Amygdala (tissue), 56 donors: ENCODE results near the gene TEAD1.

Source experiments
- DNase-seq, 56 donors: peaks; one replicate each; lab custom pipeline; 2025; lab: John Stamatoyannopoulos, UW

Gene TEAD1

DNA sequence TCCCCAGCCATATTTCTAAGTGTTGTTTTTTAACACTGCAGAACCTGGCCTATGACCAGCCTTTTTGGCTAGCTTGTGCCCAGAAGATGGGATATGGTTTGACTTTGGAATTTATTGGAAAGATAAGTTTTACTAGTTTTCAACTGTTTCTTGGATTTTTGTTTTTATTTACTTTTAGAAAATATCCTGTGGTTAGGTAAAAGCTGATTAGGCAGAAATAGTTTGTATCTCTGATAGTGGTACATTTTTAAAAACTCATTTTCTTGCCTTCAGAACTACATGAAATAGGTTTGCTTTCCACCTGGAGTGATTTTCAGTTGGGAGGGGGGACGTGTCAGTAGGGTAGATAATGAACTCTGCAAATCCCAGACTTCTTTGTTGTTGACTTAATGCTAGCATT is 243.6 kb downstream of the TEAD1 start:
- DNase-seq: no peak

DNA sequence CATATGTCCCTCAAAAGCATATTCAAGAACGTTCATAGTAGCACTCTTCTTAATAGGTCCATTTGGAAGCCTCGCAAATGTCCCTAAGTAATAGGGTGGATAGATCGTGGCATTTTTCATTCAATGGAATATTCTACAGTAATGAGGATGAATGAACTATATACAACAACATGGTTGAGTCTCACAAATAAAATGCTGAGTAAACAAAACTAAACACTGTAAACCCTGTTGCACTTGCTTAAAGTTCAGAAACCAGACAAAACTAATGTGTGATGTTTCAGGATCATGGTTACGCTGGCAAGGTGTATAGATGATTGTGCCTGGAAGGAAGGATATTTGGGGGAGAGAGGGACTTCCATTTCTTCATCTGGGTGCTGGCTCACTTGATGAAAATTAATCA is 244.4 kb downstream of the TEAD1 start:
- DNase-seq: no peak

DNA sequence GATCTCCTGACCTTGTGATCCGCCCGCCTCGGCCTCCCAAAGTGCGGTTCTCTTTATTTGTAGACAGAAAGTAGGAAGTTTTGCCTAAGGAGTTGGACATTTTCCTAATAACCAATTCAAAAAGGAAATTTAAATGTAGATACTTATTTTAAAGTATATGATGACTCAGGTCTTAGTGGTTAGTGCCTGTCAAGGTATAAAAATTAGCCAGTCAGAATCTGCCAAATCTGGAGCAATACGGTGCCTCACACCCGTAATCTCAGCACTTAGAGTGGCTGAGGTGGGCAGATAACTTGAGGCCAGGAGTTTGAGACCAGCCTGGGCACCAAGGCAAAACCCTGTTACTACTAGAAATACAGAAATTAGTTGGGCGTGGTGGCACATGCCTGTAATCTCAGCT is 248.2 kb downstream of the TEAD1 start:
- no peak for DNase-seq

DNA sequence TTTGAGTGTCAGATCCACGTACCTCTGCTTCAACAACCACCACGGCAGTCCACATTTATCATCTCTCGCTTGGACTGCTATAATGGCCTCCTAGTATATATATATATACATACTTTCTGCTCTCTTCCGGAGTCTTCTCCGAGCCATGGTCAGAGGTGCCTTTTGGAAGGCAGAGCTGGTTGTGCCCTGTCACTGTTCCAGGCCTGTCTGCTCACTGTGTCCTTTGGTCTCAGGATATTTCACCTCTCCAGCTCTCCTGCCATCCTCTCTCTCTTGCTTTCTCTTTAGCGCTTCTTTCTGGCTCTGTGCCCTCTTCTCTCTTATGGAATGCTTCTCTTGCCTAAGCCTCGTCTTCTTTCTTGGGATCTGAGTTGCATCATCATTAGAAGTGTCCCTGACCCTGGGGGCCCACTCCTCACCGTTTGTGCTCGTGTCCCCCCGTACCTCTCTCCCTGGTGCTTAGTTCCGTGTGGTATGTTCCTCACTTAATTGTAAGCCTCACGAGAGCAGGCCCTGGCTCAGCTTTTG is 248.8 kb downstream of the TEAD1 start:
- DNase-seq: no peak

DNA sequence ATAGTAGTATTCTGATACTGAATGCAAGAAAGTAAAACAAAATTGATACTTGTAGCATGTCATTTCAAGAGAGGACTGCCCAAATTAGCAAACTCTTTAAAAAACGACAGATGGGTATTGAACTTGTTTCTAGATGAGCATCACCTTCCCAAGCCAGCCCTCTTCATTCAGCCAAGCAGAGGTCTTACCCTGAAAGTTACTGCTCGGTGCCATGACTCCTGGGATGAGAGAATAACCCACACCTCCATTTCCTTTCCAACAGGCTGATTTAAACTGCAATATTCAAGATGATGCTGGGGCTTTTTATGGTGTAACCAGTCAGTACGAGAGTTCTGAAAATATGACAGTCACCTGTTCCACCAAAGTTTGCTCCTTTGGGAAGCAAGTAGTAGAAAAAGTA is 250.4 kb downstream of the TEAD1 start:
- no peak for DNase-seq

DNA sequence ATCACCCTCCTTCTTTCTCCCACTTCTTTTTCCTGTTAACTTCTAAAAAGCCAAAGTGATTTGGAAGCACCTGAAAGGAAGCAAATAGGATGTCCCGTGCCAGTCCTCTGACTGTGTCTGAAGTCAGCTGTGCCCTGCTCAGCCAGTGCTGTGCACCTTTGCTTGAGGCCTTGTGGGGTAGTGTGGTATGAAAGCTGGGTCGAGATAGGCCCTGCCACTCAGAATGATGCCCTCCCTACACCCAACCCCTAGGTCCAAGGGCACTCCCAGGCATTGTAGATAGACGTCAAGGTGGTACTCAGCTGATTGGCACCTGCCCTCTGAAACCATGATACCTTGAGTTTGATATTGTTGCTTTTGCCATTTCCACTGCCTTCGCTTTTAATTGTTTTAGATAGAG is 251.3 kb downstream of the TEAD1 start:
- no peak for DNase-seq

DNA sequence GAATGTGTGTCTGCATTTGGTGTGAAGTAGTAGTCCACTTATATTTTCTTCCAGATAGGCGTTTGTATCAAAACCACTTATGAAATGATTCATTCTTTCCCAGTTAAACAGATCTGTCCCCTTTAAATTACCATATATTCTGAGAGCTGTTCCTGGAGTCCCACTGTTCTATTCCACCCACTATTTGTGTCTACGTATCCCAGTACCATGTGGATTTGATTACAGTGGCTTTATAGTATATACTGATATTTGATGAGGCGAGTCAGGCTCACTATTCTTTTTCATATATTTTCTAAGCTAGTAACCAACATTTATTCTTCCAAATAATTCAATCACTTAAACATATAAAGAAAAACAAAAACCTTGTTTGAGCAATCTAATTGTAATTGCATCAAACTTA is 253.0 kb downstream of the TEAD1 start:
- DNase-seq: no peak

DNA sequence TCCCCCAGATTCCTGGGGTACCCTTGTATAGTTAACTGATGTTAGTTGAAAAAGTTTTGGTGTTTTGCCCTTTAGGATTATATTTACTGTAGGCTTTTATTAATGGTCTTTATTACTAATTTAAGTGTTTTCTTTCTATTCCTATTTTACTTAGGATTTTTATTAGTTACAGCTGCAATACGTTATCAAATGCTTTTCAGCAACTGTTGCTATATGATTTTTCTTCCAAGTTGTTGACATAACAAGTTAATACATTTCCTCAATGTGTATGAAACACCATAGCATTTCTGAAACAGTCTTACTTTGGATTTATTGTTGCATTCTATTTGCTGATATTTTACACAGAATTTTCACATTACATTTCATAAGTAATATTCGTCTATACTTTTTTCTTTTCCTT is 253.7 kb downstream of the TEAD1 start:
- DNase-seq: no peak

DNA sequence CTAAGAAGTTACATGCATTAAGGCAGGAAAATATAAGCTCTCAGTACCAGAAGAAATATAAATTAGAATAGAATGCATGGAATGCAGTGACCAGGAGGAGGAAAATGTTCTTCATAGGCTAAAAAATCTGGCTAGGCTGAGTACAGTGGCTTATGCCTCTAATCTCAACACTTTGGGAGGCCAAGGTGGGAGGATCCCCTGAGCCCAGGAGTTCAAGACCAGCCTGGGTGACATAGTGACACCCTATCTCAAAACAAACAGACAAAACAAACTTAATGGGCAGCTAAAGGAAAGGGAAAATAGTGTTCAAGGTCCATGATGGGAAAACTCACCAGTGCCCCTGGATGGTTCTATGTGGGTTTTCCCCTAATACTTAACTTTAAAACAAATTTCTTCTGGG is 256.6 kb downstream of the TEAD1 start:
- no peak for DNase-seq

DNA sequence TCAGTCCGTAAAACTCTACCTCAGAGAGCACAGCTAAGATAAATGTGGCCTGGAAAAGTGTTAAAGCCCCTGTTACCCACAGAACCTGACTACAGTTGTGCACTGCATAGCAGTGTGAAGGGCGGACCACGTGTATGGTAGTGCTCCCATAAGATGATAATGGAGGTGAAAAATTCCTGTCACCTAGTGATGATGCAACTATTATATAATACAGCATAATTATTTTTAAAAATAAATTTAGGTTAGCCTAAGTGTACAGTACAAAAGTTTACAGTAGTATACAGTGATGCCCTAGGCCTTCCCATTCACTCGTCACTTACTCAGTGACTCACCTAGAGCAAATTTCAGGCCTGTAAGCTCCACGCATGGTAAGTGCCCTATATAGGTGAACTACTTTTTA is 258.3 kb downstream of the TEAD1 start:
- no peak for DNase-seq

DNA sequence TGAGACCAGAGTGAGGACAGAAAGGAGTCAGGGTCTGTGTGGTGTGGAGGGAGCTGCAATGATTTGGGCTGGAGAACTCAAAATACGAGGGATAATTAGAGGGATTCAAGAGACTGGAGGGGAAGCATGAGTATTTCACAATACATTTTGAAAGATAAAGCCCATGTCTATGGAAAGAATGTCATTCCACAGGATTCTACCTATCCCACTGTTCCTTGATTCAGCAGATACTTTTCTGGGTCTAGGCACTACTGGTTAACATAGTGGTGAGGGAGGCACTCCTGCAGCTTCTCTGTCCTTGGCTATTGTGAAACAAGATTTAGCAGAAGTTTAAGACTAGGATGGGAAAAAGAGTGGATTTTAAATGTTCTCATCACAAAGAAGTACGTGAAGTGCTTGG is 262.0 kb downstream of the TEAD1 start:
- DNase-seq: no peak

DNA sequence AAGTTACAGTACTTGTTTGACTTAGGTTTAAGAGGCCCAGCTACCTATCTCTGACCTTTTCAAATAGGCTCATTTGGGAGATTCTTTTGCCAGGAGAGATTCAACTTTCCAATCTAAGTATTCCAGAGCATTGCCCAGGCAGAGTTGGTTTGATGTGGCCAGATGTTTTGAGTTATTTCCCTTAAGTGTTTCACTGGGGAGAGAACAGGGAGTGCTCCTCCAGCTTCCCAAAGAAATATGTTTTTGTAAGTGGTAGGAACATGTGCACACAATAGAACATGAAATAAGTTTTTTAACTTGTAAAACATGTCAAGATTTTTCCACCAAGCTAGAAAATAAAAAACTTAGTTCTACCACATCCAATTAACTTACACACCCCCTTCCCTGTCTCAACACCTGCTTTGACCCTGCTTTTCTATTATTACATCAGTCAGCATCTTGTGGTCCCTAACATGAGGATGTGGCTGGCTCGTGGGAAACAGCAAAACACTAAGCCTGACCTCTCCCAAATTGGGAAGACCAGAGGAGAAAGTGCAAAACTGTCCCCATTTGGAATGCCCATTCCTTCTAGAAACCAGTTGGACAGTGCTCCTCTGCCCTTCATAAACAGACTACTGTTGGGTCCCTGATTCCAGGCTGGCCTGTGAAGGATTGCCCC is 264.5 kb downstream of the TEAD1 start:
- no peak for DNase-seq

DNA sequence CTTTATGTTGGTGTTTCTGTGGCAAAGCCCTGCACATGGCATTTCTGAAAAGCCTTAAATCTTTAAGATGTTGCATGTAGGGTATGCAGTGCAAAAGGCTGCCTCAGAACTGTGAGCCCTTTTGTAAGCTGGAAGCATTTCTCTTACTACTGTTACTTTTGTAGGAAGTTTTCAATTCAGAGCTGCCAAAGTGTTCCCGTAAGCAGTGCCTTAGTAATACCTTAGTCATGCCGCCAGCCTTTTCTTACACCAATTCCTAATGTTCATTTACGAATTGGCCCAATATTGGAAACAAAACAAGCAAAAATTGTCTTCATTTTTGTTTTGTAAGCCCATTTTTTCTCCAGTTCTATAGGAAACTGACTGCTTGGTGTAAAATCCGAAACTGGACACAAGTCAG is 267.4 kb downstream of the TEAD1 start:
- peak in 1 of 56 donors; percentile 39 for DNase-seq

DNA sequence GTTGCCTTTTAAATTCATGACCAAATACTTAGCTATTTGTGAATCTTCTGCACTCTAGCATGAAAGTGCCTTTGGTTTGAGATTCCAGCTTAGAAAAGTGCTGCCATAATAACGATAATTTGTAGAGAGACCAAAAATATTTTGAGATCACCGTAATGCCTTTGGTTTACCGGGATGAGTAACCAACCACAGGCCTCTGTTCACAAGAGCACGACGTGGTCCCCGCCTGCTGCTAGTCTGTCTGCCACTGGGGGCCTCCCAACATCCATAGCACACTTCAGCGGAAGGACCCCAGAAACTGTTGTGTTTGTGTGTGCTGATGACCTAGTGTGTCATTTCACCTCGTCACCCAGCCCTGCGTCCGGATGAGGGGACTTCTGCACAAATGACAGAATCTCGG is 267.9 kb downstream of the TEAD1 start:
- DNase-seq: no peak

DNA sequence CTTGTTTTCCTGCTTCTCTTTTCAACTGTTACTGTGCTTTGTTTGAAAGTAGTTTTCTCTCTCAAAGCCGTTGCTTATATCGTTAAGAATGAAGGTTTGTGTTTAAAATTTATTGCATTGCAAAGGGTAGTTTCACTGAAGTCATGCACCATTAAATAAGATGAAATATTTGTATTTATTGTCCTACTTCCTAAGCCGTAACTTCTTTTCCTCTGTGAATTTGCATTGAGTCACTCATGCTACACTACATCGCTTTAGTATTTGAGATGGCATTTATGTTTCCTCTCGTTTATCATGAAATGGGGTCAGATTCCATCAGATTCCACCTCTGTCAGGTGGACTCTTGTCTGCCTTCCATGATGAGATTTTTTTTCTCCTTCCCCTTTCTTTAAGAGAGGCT is 269.1 kb downstream of the TEAD1 start:
- DNase-seq: no peak

DNA sequence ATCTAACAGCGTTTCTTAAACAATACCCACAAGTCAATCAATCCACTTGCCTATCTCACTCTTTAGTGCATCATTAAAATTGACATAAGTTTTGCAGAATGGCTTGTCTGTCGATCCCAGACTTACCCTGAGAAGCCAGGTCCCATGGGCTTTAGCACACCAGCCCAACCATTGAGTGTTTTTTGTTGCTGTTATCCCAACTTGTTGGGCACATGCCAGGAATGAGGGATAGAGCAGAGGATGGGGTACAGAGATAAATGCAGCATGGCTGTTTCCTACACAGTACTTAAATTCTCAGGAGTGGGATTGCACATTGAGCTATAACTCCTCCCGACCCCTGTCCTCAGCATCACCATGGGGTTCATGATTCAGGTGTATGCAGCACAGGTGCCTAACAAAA is 270.7 kb downstream of the TEAD1 start:
- no peak for DNase-seq

DNA sequence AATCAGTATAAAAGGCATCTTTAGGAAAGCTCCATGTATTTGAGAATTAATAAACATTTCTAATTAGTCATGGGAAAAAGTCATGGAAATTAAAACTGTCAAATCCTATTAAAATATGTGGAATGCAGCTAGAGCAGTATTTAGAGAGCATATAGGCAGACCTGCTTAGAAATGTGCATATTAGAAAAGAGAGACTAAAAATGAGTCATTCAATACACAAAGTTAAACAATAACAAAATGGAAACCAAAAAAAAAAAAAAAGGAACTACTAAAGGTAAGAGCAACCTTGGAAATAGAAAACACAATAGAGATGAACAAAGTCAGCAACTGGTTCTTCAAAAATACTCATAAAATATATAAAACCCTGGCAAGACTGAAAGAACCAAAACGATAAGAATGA is 275.2 kb downstream of the TEAD1 start:
- DNase-seq: no peak

DNA sequence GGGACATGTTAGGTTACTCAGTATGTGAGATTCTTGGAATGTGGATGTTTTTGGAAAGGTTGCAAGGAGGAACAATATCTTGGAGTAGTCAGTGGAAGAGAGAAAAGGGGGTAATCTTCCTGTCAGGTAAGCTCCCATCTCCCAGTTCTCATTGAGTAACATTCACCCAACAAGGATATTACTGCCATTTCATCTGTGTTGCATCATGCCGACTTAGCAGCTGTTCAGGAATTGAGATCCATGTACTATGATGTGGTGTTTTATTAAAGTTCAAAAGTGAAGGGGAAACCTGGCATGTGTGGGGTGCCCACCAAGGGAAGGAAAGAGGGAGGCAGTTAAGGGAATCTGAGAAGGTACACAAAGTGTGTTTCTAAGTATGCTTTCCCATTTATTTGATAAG is 276.4 kb downstream of the TEAD1 start:
- no peak for DNase-seq

DNA sequence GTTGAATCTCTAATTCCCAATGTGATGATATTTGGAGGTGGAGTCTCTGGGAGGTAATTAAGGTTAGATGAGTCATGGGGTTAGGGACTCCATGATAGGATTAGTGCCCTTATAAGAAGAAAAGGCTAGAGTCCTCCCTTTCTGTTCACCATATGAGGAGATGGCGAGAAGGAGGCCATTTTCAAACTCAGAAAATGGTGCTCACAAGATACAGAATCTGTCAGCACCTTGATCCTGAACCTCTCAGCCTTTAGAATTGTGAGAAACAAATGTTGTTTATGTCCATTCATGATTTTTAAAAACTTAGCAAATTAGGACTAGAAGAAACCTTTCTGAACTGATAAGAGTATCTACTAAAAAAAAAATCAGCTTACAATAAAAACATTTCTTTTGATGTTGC is 277.2 kb downstream of the TEAD1 start:
- no peak for DNase-seq

DNA sequence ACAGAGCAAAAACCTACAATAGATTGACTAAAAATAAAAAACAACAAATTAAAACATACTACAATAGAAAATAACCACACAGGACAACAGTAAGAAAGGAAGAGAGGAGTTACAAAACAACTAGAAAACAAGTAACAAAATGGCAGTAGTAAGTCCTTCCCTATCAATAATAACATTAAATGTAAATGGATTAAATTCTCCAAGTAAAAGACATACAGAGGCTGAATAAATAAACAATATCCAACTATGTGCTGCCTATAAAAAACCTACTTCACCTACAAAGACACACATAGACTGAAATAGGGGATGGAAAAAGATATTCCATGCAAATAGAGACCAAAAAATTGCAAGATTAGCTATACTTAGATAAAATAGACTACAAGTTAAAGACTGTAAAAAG is 277.9 kb downstream of the TEAD1 start:
- no peak for DNase-seq

DNA sequence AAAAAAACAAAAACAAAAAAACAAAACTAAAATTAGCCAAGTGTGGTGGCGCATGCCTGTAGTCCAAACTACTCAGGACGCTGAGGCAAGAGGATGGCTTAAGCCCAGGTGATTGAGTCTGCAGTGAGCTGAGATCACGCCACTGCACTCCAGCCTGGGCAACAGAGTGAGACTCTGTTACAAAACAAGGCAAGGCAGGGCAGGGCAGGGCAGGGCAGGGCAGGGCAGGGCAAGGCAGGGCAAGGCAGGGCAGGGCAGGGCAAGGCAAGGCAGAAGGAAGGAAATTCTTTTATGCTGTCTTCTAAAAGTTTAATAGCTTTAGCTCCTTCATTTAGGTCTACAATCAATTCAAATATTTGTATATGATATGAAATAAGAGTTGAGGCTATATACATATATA is 284.8 kb downstream of the TEAD1 start:
- no peak for DNase-seq

DNA sequence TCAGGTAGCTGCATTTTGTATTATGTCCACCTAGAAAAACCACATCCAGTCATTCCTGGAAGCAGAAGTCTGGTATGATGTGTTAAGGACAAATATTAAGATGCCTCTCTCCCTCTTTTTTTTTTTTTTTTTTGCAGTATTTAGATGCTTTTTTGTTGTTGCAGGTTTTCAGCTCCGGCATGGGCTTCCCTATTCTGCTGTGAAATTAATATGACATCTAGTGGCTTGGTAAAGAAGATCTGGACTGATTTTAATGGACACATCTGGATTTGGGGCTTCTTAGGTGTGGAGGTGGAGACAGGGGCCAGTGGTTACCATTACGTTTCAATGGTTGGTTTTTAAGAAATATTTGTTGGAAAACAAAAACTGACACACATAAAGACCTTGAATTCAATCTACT is 287.4 kb downstream of the TEAD1 start:
- DNase-seq: no peak

DNA sequence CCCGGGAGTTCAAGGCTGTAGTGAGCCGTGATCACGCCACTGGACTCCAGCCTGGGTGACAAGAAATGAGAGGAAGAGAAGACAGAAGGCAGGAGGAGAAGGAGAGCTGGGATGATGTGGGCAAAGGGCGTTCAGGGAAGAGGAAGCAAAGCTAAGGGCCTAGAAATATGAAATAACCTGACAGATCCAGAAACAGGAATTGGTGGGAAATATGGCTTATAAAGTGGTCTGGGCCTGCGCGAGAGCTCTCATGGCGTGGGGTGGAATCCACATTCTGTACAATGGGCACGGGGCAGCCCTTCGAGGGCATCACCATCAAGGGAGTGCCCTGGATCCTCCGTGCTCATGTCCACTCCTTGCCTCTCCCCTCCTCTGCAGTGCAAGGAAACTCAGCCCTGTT is 288.1 kb downstream of the TEAD1 start:
- no peak for DNase-seq
